ENCODE measurements around the gene KRTAP5-2. TPM values are rescaled to one million over a fixed set of nuclear protein-coding genes. Genes with fewer than 3 reads are reported as not detected.

Gene KRTAP5-2
- total RNA-seq, 1 donor from 2014 or later, result not detected

DNA sequence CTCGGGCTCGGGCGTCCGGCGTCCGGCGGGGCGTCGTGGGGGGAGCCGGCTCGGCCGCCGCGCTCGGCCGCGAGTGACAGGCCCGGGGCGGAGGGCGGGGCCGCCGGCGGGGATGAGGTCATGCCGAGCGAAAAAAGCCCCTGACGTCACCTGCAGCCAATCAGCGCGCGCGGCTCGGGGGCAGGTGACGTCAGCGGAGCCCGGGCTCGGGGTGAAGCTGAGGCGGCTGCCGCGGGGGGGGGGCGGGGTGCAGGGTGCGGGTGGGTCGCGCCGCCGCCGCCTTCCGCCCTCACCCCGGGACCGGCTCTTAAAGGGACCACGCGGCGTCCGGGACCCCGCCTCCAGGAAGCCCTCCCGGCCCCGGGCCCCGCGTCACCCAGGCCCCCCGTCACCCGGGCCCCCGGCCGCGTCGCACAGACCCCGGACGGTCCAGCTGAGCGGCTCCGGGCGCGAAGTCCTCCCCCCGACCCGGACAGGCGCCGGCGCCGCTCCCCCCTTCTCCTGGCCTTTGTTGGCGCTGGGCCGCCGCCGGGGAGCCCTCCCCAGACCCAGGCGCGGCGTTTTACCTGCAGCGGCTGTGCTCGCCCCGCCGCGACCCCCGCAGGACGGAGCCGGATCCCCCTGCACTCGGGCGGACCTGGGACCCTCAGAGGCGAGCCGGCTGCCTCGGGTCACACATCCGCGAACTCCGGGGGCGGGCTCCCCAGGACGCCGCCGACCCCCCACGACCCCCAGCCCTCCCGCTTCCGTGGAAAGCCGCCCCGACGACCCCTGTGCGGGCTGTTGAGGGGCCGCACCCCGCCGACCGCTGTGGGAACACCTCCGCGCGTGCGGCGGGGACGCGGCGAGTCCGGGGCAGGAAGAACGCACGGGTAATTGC, 25.7 kb downstream of the KRTAP5-2 start, which contains the start of gene DUSP8:
TSS of gene DUSP8 (minus strand) at position 75 of the 880 bp plus-strand sequence. CDS start 6,445 bp downstream, outside the sequence.
- peaks cover 12% of the 10 kb centered on the region for H3K27me3 Mint-ChIP-seq (ENCODE audit: unreplicated experiment)
- TF ChIP-seq, protein P1, sequence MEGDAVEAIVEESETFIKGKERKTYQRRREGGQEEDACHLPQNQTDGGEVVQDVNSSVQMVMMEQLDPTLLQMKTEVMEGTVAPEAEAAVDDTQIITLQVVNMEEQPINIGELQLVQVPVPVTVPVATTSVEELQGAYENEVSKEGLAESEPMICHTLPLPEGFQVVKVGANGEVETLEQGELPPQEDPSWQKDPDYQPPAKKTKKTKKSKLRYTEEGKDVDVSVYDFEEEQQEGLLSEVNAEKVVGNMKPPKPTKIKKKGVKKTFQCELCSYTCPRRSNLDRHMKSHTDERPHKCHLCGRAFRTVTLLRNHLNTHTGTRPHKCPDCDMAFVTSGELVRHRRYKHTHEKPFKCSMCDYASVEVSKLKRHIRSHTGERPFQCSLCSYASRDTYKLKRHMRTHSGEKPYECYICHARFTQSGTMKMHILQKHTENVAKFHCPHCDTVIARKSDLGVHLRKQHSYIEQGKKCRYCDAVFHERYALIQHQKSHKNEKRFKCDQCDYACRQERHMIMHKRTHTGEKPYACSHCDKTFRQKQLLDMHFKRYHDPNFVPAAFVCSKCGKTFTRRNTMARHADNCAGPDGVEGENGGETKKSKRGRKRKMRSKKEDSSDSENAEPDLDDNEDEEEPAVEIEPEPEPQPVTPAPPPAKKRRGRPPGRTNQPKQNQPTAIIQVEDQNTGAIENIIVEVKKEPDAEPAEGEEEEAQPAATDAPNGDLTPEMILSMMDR (IDR thresholded peaks at IDR 0.05; ENCODE audit: unreplicated experiment), result no peak
- no peaks in the 10 kb centered on the region for H3K9me3 Mint-ChIP-seq (ENCODE audit: unreplicated experiment)
- H3K4me1 Mint-ChIP-seq (ENCODE audit: unreplicated experiment), result peaks cover 5% of the 10 kb centered on the region
- DNase-seq (ENCODE audit: low spot score), result peak; percentile 86
- no peak within 1 kb of the TSS for H3K4me3 Mint-ChIP-seq (ENCODE audit: unreplicated experiment)
- H3K36me3 Mint-ChIP-seq (ENCODE audit: low read depth, unreplicated experiment), result no peaks in the 10 kb centered on the region
- H3K27ac Mint-ChIP-seq (ENCODE audit: unreplicated experiment), result no peak within 1 kb of the TSS

DNA sequence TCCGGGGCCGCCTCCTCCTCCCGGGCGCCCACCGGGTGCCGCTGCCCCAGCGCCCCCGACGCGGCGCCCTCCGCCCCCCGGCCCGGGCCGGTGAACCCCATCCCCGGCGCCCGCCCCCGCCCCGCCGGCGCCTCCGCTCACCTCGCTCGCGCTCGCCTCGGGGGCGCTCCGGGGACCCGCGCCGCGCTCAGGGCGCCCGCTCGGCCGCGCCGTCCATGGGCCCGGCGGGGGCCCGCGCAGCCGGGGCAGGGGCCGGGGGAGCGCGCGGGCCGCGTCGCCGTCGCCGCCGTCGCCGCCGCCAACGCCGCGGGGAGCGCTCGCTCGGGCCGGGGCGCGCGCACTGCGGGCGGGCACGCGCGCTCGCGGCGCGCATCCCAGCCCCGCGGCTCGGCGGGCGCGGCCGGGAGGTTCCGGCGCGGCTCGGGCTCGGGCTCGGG, 26.3 kb downstream of the KRTAP5-2 start:
- Mint-ChIP-seq H3K9me3 (ENCODE audit: unreplicated experiment) (no peaks in the 10 kb centered on the region), H3K4me1 (ENCODE audit: unreplicated experiment) (peaks cover 4% of the 10 kb centered on the region), H3K4me3 (ENCODE audit: unreplicated experiment) (no peak overlapping the region), H3K27me3 (ENCODE audit: unreplicated experiment) (peaks cover 15% of the 10 kb centered on the region), H3K27ac (ENCODE audit: unreplicated experiment) (no peak overlapping the region), H3K36me3 (ENCODE audit: low read depth, unreplicated experiment) (no peaks in the 10 kb centered on the region)
- TF ChIP-seq, protein P1 (IDR thresholded peaks at IDR 0.05; ENCODE audit: unreplicated experiment), result no peak
- DNase-seq (ENCODE audit: low spot score), result no peak

DNA sequence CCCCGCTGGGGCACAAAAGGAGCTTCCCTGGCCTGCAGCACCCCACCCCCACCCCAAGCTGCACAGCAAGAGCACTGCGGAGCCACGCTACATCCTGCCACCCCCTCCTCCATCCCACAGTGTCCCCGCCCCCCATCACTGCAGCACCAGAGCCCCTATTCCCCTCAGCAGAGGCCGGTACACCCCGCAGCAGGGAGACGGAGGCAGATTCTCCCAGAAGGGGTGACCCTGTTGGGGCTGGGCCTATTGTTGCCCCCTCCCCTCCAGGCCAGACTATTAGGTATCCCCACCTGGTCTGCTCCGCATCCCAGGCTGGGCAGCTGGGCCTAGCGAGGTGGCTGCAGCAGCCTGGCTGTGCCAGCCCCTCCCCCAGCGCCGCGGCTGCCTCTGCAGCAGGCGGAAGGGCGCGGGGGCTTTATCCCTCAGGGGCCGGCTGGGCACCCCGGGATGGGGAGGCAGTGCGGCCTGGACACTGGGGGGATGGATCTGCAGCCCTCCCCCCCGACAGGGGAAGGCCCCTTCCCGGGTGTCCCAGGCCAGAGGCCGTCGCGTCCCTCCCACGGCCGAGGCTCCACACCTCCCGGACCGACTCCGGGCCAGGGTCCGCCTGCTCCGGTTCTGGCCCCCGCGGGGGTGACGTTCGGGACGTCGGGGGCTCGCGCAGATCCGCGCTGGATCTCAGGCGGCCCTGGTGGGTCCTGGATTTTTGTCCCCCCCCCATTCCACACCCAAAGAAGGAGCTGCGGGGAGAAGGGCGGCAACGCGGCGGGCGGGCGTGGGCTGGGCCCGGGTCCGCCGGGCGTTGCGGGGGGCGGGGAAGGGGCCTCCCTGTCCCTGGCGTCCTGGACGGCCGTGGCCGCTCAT, 27.0 kb downstream of the KRTAP5-2 start:
- peaks cover 16% of the 10 kb centered on the region for H3K27me3 Mint-ChIP-seq (ENCODE audit: unreplicated experiment)
- H3K27ac Mint-ChIP-seq (ENCODE audit: unreplicated experiment), result no peak overlapping the region
- peak overlapping the region; percentile 42 for H3K4me3 Mint-ChIP-seq (ENCODE audit: unreplicated experiment)
- H3K9me3 Mint-ChIP-seq (ENCODE audit: unreplicated experiment), result no peaks in the 10 kb centered on the region
- TF ChIP-seq, protein P1 (IDR thresholded peaks at IDR 0.05; ENCODE audit: unreplicated experiment), result no peak
- DNase-seq (ENCODE audit: low spot score), result peak; percentile 13
- H3K36me3 Mint-ChIP-seq (ENCODE audit: low read depth, unreplicated experiment), result no peaks in the 10 kb centered on the region
- H3K4me1 Mint-ChIP-seq (ENCODE audit: unreplicated experiment), result peaks cover 3% of the 10 kb centered on the region

DNA sequence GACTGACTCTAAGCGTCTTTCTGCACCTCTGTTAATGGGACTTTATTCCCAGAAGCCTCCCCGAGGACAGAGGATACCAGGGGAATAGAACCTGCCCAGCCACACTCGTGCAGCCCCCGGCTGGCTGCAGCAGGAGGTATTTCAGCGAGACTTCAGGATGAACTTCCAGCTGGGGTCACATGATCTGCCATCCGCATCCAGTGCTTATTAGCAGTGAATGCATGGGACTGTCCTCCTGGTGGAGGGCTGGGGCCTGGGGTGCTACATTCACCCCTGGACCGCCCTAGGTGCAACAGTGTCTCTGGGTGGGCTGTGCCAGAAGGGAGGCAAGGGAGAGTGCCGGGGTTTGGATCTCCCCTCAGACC, 27.6 kb downstream of the KRTAP5-2 start:
- Mint-ChIP-seq H3K4me3 (ENCODE audit: unreplicated experiment) (peak overlapping the region; percentile 42), H3K27me3 (ENCODE audit: unreplicated experiment) (peaks cover 15% of the 10 kb centered on the region), H3K27ac (ENCODE audit: unreplicated experiment) (no peak overlapping the region), H3K4me1 (ENCODE audit: unreplicated experiment) (peaks cover 3% of the 10 kb centered on the region), H3K9me3 (ENCODE audit: unreplicated experiment) (no peaks in the 10 kb centered on the region), H3K36me3 (ENCODE audit: low read depth, unreplicated experiment) (no peaks in the 10 kb centered on the region)
- TF ChIP-seq, protein P1 (IDR thresholded peaks at IDR 0.05; ENCODE audit: unreplicated experiment), result no peak
- DNase-seq (ENCODE audit: low spot score), result no peak
